ENCODE results near the gene TMEM178B.
A peak's percentile ranks its signal among the peaks of the same experiment; 100 is the strongest.

Gene TMEM178B

DNA sequence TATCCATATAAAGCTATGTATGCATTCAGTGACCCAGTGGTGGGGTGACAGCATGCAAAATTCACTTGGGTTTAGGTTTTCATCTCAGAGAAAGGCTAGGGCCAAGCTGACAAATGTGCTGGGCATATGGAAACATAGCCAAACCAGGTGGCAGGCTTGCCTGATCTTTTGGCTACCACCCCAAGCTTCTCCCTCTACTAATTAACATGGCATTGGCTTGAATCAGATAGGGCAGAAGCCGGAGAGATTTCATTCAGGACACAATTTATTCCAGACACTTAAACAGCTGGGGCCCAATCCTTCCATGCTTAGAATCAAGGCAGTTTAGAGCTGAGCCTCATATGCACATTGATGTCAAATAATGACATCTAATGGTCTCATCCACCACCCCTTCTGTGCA, 381.9 kb downstream of the TMEM178B start:
- H3K9me3 ChIP-seq, result no peaks in the 10 kb centered on the region
- no peak overlapping the region for H3K4me3 ChIP-seq
- DNase-seq (ENCODE audit: low spot score in 2 of 2), result no peak
- in situ Hi-C loops (cut with MboI; ENCODE audit: low sequenced_read_pairs), result no loop called here
- H3K36me3 ChIP-seq (replicated peaks), result no peaks in the 10 kb centered on the region
- no peaks in the 10 kb centered on the region for H3K27me3 ChIP-seq (ENCODE audit: low read depth)
- no peaks in the 10 kb centered on the region for H3K4me1 ChIP-seq

DNA sequence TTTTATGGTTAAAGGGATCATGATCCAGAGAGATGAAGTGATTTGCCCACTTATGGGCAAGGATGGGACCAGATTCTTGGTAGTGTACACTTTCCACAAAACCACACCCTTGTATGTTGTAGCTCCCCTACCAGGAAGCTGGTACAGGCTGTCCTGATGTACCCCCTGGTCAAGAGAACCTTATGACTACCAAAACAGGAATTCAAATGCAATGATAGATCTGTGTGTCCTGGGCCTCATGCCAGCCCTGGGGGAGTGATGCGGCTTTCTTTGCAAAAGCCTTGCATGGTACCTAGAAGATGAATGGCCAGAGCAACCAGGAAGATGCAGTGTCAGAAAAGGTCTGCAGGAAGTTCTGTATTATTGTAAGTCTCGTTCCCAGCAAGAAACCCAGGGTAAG, 382.4 kb downstream of the TMEM178B start:
- in situ Hi-C loops (cut with MboI; ENCODE audit: low sequenced_read_pairs), result no loop called here
- H3K9me3 ChIP-seq, result no peaks in the 10 kb centered on the region
- no peaks in the 10 kb centered on the region for H3K4me1 ChIP-seq
- no peaks in the 10 kb centered on the region for H3K27me3 ChIP-seq (ENCODE audit: low read depth)
- DNase-seq (ENCODE audit: low spot score in 2 of 2), result no peak
- H3K36me3 ChIP-seq (replicated peaks), result no peaks in the 10 kb centered on the region
- no peak overlapping the region for H3K4me3 ChIP-seq

DNA sequence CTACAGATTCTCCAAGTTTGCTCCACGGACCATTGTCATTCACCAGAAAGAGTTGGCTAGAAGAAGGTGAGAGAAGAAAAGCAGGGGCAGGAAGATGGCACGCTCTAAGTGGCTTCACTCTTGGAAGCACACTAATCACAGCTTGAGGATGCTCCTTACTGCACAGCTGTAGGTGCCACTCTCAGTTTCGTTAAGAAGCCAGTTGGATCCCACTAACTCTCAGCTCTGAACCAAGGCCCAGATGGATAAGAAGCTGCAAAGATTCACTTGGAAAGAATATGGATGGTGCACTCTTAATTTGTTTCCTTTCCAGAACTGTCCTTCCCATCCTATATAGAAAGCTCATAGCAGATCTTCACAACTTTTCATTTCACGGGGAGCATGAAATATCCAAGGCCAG, 382.8 kb downstream of the TMEM178B start:
- H3K27me3 ChIP-seq (ENCODE audit: low read depth), result no peaks in the 10 kb centered on the region
- no peak for DNase-seq (ENCODE audit: low spot score in 2 of 2)
- no peak overlapping the region for H3K4me3 ChIP-seq
- H3K36me3 ChIP-seq (replicated peaks), result no peaks in the 10 kb centered on the region
- in situ Hi-C loops (cut with MboI; ENCODE audit: low sequenced_read_pairs), result no loop called here
- H3K9me3 ChIP-seq, result no peaks in the 10 kb centered on the region
- H3K4me1 ChIP-seq, result no peaks in the 10 kb centered on the region

DNA sequence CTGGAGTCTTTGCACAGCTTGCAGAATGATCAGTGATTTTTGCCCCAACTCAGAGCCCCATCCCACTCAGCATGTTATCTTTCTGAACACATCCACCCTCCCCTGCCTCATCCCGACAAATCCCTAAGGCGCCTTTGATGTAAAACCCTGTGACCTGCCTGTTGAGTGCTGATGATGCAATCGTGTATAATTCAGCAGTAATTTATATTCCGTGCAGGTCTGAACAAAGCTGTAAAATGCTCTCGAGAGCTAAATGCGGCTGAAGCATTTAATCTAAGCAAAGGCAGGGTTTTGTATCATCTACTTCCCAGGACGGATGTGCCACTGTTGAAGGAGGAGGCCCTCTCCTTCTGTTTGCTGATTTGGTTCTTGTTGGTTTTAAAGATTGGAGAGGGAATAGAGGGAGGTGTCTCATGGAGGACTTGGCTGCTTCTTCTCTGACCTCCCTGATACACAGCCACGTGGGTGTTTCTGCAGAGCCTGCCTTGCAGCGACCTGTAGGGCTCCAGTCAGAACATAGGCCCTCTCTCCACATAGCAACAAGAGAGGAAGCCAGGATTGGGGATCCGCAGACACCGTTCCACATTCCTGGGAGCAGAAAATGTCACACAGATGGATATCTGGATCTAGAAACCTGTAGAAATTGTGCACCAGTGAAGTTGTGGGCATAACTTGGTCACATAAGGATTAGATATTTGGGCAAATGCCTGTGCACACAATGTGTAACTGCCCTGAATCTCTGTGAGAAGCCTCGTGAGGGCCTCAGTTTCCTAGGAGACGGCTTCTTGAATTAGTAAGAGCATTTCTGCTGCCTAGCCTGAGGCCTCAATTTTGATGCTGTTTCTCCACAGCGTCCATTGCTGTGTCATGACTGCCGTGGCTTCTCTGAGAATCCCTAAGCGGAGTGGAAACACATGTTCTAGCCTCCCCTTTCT, 387.2 kb downstream of the TMEM178B start:
- no peak for DNase-seq (ENCODE audit: low spot score in 2 of 2)
- H3K27me3 ChIP-seq (ENCODE audit: low read depth), result no peaks in the 10 kb centered on the region
- no peaks in the 10 kb centered on the region for H3K36me3 ChIP-seq (replicated peaks)
- no peak overlapping the region for H3K4me3 ChIP-seq
- in situ Hi-C loops (cut with MboI; ENCODE audit: low sequenced_read_pairs), result no loop called here
- no peaks in the 10 kb centered on the region for H3K4me1 ChIP-seq
- H3K9me3 ChIP-seq, result no peaks in the 10 kb centered on the region

DNA sequence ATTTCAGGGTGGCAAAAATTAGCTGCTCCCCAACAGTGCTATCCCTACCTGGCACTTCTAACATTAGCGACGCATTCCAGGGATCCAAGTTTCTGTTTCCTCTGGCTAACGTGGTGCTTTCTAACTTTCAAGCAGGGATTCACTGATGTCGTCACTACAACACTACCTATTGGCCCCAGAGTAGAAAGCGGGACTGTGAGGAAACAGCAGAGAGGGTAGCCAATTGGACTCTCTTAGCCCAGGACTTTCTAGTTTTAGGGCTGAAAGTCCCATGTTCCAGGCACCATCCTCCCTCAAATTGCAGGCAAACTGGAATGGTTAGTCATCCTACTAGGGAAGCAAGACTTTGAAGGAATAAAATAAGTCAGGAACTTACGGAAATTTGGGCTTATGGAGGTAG, 388.1 kb downstream of the TMEM178B start:
- Histone ChIP-seq H3K4me1 (no peaks in the 10 kb centered on the region), H3K9me3 (no peaks in the 10 kb centered on the region), H3K4me3 (no peak overlapping the region), H3K36me3 (replicated peaks) (no peaks in the 10 kb centered on the region), H3K27me3 (ENCODE audit: low read depth) (no peaks in the 10 kb centered on the region)
- in situ Hi-C loops (cut with MboI; ENCODE audit: low sequenced_read_pairs), result no loop called here
- DNase-seq (ENCODE audit: low spot score in 2 of 2), result no peak

DNA sequence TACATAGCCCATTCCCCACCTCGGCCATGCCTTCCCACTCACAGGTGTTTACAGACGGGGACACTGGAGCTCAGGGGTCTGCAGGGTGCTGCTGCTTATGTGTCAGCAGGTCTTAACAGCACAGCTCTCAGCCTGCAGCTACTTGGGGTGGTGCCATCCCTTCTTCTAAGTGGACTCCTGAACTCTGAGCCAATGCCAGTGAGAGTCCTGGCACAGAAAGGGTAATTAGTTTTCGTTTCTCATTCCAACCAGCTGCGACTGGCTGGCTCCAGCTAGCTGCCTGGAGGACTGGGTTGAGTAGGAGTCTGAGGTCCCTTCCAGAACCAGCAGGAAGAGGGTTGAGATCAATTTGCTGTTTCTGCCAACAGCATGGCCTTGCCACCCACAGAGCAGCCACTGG, 389.1 kb downstream of the TMEM178B start:
- no peaks in the 10 kb centered on the region for H3K36me3 ChIP-seq (replicated peaks)
- DNase-seq (ENCODE audit: low spot score in 2 of 2), result no peak
- H3K9me3 ChIP-seq, result no peaks in the 10 kb centered on the region
- in situ Hi-C loops (cut with MboI; ENCODE audit: low sequenced_read_pairs), result no loop called here
- no peak overlapping the region for H3K4me3 ChIP-seq
- no peaks in the 10 kb centered on the region for H3K27me3 ChIP-seq (ENCODE audit: low read depth)
- H3K4me1 ChIP-seq, result no peaks in the 10 kb centered on the region

DNA sequence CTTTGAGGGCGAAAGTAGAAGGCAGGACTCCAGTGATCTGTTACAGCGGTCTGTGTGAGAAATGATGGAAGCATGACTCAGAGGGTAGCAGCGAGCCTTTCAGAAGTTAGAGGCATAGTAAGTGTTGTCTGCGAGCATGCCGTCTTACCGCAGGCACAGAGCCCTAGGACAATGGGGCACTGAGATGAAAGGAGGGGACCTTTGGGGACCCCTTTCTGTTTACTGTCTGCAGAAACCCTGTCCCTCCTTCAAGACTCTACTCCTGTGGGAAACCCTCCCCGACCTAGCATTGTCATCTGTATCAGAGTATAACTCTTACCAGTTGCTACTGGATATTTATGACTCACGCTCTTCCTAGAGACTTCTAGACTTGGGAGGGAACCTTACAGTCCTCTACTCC, 390.1 kb downstream of the TMEM178B start:
- H3K27me3 ChIP-seq (ENCODE audit: low read depth), result no peaks in the 10 kb centered on the region
- no peaks in the 10 kb centered on the region for H3K9me3 ChIP-seq
- H3K4me3 ChIP-seq, result no peak overlapping the region
- in situ Hi-C loops (cut with MboI; ENCODE audit: low sequenced_read_pairs), result no loop called here
- no peaks in the 10 kb centered on the region for H3K36me3 ChIP-seq (replicated peaks)
- DNase-seq (ENCODE audit: low spot score in 2 of 2), result no peak
- no peaks in the 10 kb centered on the region for H3K4me1 ChIP-seq

DNA sequence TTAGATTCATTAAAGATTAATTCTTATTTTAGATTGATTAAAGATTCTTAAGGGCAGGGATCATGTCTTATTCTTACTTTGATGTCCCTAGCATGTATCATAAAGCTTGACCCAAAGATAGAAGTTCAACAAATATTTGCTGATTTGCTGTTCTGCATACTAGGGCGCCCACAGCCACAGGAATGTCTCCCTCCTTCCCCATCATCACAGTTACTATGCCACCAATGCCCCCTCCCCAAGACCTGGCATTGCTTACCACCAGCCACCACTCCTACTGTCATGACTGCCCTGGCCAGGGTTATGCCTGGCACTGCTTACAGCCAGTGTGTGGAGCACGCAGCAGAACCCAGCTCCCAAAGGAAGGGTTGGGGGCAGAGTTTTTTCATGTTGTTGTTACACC, 390.7 kb downstream of the TMEM178B start:
- Histone ChIP-seq H3K36me3 (replicated peaks) (no peaks in the 10 kb centered on the region), H3K27me3 (ENCODE audit: low read depth) (no peaks in the 10 kb centered on the region), H3K4me3 (no peak overlapping the region), H3K4me1 (no peaks in the 10 kb centered on the region), H3K9me3 (no peaks in the 10 kb centered on the region)
- in situ Hi-C loops (cut with MboI; ENCODE audit: low sequenced_read_pairs), result no loop called here
- no peak for DNase-seq (ENCODE audit: low spot score in 2 of 2)

DNA sequence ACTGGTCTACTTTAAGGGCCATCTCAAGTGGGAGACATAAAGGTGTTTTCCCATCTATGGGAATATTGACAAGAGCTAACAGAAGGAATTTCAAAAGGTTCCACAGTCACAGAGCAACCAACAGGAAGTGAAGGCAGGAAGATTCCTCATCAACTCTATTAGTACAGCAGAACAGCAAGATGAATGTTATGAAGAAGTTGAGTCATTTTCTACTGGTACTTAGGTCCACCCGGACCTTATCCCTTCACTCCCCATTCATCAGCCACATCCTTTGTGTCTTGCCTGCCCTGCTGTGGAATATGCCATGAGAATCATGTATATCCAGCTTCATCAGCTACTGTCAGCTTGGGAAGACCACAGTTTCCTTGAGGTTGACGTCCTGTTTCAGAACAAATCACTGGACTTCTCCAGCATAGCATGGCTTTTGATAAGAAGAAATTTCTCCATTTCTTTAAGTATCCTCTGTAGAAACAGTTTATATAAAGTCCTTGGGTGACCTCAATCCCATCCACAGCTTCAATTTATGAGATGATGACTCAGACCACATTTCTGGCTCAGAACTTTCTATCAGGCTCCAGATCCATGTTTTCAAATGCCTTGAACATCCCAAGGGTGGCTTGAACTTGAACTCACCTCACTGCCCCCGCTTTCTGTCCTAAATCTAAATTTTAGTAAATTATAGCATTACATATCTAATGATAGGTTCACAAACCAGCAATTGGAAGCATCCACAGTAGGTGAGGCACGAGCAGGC, 392.5 kb downstream of the TMEM178B start:
- Histone ChIP-seq H3K27me3 (ENCODE audit: low read depth) (no peaks in the 10 kb centered on the region), H3K4me3 (no peak overlapping the region), H3K4me1 (no peaks in the 10 kb centered on the region), H3K36me3 (replicated peaks) (no peaks in the 10 kb centered on the region), H3K9me3 (no peaks in the 10 kb centered on the region)
- in situ Hi-C loops (cut with MboI; ENCODE audit: low sequenced_read_pairs), result no loop called here
- no peak for DNase-seq (ENCODE audit: low spot score in 2 of 2)

DNA sequence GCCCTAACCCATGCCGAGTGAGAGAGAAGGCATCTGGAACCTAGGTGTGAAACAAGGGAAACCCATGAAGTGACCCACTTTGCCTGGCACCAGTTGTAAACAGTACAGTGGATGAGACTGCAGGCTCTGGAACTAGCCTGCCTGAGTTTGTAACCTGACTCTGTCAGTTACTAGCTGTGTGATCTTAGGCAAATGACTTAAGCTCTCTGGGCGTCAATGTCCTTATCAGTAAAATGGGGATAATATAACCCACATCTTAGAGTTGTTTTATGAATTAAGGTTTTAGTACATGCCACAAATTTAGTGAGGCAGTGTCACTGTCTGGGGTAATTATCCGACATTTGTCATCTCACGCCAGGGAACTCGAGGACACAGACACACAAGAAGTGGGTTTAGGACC, 394.5 kb downstream of the TMEM178B start:
- H3K4me3 ChIP-seq, result no peak overlapping the region
- H3K9me3 ChIP-seq, result no peaks in the 10 kb centered on the region
- no peaks in the 10 kb centered on the region for H3K4me1 ChIP-seq
- H3K36me3 ChIP-seq (replicated peaks), result no peaks in the 10 kb centered on the region
- DNase-seq (ENCODE audit: low spot score in 2 of 2), result no peak
- no peaks in the 10 kb centered on the region for H3K27me3 ChIP-seq (ENCODE audit: low read depth)
- in situ Hi-C loops (cut with MboI; ENCODE audit: low sequenced_read_pairs), result no loop called here

DNA sequence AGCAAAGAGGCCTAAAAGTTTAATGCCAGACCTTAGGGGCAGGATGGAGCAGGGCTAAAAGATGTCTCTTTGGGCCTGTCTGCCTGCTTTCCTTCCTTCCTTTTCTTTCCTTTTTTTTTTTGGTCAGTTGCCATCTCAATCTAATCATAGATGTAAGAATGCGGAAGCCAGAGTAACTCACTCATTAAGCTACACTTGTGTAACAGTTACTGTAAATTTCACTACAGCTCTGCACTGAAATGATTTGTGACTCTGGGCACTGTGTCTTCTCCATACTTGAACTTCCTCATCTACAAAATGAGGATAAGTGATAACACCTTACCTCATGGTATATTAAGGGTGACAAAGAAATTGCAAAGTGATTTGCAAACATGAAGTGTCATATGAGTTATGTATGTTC, 401.8 kb downstream of the TMEM178B start:
- DNase-seq (ENCODE audit: low spot score in 2 of 2), result no peak
- no peak overlapping the region for H3K4me3 ChIP-seq
- H3K9me3 ChIP-seq, result no peaks in the 10 kb centered on the region
- no peaks in the 10 kb centered on the region for H3K4me1 ChIP-seq
- H3K27me3 ChIP-seq (ENCODE audit: low read depth), result no peaks in the 10 kb centered on the region
- H3K36me3 ChIP-seq (replicated peaks), result no peaks in the 10 kb centered on the region
- in situ Hi-C loops (cut with MboI; ENCODE audit: low sequenced_read_pairs), result no loop called here

DNA sequence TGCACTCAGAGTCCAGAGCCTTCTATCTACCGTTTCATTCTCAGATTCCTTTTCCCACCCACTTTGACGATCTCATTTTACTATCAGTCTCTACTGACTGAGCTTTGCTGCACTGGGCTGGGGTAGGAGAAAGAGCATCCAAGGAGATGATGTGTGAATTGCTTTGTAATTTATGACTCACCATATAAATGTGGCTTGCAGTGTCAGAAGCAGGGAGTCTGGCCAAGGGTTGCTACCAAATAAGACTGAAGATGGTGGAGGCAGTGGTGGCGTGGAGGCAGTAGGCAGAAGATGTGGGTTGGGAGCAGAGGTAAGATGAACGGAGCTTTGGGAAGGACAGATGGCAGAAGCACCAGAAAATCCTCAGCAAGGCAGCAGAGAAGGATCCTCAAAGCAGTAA, 404.0 kb downstream of the TMEM178B start:
- Histone ChIP-seq H3K27me3 (ENCODE audit: low read depth) (no peaks in the 10 kb centered on the region), H3K4me1 (no peaks in the 10 kb centered on the region), H3K36me3 (replicated peaks) (no peaks in the 10 kb centered on the region), H3K4me3 (no peak overlapping the region), H3K9me3 (no peaks in the 10 kb centered on the region)
- no peak for DNase-seq (ENCODE audit: low spot score in 2 of 2)
- in situ Hi-C loops (cut with MboI; ENCODE audit: low sequenced_read_pairs), result no loop called here

DNA sequence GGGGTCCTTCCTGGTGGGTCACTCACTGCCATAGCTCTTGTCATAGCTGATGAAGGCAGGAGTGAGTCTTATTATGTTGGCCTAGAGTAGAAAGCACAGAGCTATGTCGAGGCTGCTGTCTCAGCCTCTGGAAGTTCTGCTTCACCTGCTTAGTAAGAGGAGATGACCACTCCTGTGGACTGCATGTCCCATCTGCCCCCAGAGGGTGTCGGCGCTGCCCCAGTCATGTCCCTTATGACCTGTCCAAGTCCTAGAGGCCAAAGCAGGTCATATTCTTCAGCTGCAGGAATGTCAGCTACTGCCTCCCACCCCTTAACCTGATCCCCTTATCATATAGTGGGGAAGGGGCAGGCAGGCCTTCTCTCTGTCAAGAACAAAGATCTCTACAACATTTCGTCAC, 405.0 kb downstream of the TMEM178B start:
- H3K27me3 ChIP-seq (ENCODE audit: low read depth), result no peaks in the 10 kb centered on the region
- H3K9me3 ChIP-seq, result no peaks in the 10 kb centered on the region
- H3K4me1 ChIP-seq, result no peaks in the 10 kb centered on the region
- DNase-seq (ENCODE audit: low spot score in 2 of 2), result no peak
- in situ Hi-C loops (cut with MboI; ENCODE audit: low sequenced_read_pairs), result no loop called here
- H3K4me3 ChIP-seq, result no peak overlapping the region
- no peaks in the 10 kb centered on the region for H3K36me3 ChIP-seq (replicated peaks)

DNA sequence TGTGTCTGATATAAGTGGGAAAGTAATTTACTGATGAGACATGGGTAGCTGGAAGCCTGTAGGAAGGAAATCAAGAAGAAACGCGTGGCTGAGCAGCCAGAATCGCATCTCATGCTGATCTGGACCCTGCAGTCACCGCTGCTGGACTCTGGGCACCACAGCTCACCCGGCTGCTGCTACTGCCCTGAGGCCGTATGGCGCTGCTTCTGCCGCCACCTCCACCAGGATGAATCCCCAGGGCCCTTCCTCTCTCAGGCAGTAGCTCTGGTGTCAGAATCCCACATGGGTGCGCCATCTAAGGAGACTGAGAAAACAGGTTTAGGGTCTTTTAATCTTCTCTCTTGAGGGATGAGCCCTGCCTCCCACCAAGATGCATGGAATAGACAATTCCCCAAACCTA, 407.1 kb downstream of the TMEM178B start:
- Histone ChIP-seq H3K9me3 (no peaks in the 10 kb centered on the region), H3K27me3 (ENCODE audit: low read depth) (no peaks in the 10 kb centered on the region), H3K4me1 (no peaks in the 10 kb centered on the region), H3K4me3 (no peak overlapping the region), H3K36me3 (replicated peaks) (no peaks in the 10 kb centered on the region)
- peak in 1 of 2 experiments; percentile 10 for DNase-seq (ENCODE audit: low spot score in 2 of 2)
- in situ Hi-C loops (cut with MboI; ENCODE audit: low sequenced_read_pairs), result no loop called here
